K562 (cell line): ENCODE results near the gene C6orf89. TPM values are rescaled to one million over a fixed set of nuclear protein-coding genes. Genes with fewer than 3 reads are reported as not detected.

Experiments
- EP400 ChIP-seq: fragments of 450-650 bp; IDR thresholded peaks from 2 replicates; pipeline ENCODE4 v1.6.1; 2017; ENCODE audit warnings: antibody characterized with exemption, mild to moderate bottlenecking, moderate library complexity
- GABPB2 ChIP-seq: fragments of 250-450 bp; sonication (Bioruptor Pico); conservative IDR thresholded peaks from 2 replicates; pipeline ENCODE4 v1.5.1; 2021; ENCODE audit warnings: mild to moderate bottlenecking
- HEY1 ChIP-seq: fragments of 250-450 bp; sonication (Bioruptor Pico); IDR thresholded peaks from 2 replicates; pipeline ENCODE4 v1.5.0; 2020; ENCODE audit warnings: mild to moderate bottlenecking, moderate library complexity, borderline replicate concordance
- IFI16 ChIP-seq: fragments of 250-450 bp; sonication (Bioruptor Pico); IDR thresholded peaks from 2 replicates; pipeline ENCODE4 v2.1.2; 2022; ENCODE audit warnings: mild to moderate bottlenecking, inconsistent platforms
- ILK ChIP-seq: fragments of 450-650 bp; IDR thresholded peaks from 2 replicates; pipeline ENCODE4 v1.6.1; 2016; ENCODE audit warnings: missing genetic modification characterization, low read depth, mild to moderate bottlenecking, missing compliant biosample characterization, moderate library complexity, borderline replicate concordance
- MGA ChIP-seq: fragments of 450-650 bp; IDR thresholded peaks from 2 replicates; pipeline ENCODE4 v1.6.1; 2016; ENCODE audit warnings: mild to moderate bottlenecking, moderate library complexity
- MTA2 ChIP-seq: fragments of 450-650 bp; IDR thresholded peaks from 2 replicates; pipeline ENCODE4 v1.6.1; 2016; ENCODE audit warnings: low read depth
- POLR3G ChIP-seq: IDR thresholded peaks from 2 replicates; pipeline ENCODE4 v1.6.1; 2011; ENCODE audit not compliant: insufficient read length, insufficient replicate concordance; ENCODE audit errors: extremely low read depth
- SMAD4 ChIP-seq: fragments of 250-450 bp; sonication (Bioruptor Pico); conservative IDR thresholded peaks from 2 replicates; pipeline ENCODE4 v1.8.0; 2021; ENCODE audit warnings: inconsistent platforms, mild to moderate bottlenecking, moderate library complexity
- THRAP3 ChIP-seq: fragments of 450-650 bp; IDR thresholded peaks from 2 replicates; pipeline ENCODE4 v1.6.1; 2016; ENCODE audit warnings: mild to moderate bottlenecking, inconsistent platforms, borderline replicate concordance
- ZBED1 ChIP-seq: IDR thresholded peaks from 2 replicates; pipeline ENCODE4 v1.6.1; 2014
- ZNF707 ChIP-seq: fragments of 250-450 bp; sonication (Bioruptor Pico); conservative IDR thresholded peaks from 2 replicates; pipeline ENCODE4 v1.8.0; 2022; ENCODE audit warnings: inconsistent platforms, mild to moderate bottlenecking, moderate library complexity
- polyA plus RNA-seq, 8 experiments: library from polyadenylated mRNA; depleted of rRNA in 4 of 8; stranded (reverse) in 5 of 8; unstranded in 3 of 8; fragments of >200 nt; fragmentation: Nextera tagmentation in 2 of 8; fragmentation: Illumina TruSeq in 1 of 8; extraction: Ambion mirVana in 2 of 8; extraction: Trizol in 1 of 8; gene quantifications; 2 replicates each; pipeline versions ENCODE4 v1.2.1 to v1.2.3, GENCODE V29; 2011 to 2014; ENCODE audit warnings: inconsistent platforms in 1 of 8, missing spikeins in 1 of 8
- total RNA-seq, 7 experiments: library from RNA; depleted of rRNA in 6 of 7; stranded (reverse); fragments of >200 nt in 6 of 7; fragmentation: Illumina TruSeq in 2 of 7; extraction: Trizol in 2 of 7; gene quantifications; 2 replicates each; pipeline versions ENCODE4 v1.2.1 to v1.2.3, GENCODE V29; 2011 to 2021; ENCODE audit warnings: low replicate concordance in 1 of 7
- TF ChIP-seq, protein P1 (sequence below): IDR thresholded peaks from 2 replicates; pipeline ENCODE4 v1.6.1; 2012; ENCODE audit warnings: low read depth, low read length, improper control_type of control experiment, borderline replicate concordance
- TF ChIP-seq, protein P2 (sequence below): fragments of 450-650 bp; conservative IDR thresholded peaks from 2 replicates; pipeline ENCODE4 v1.6.1; 2016; ENCODE audit warnings: missing genetic modification characterization, low read depth, mild to moderate bottlenecking, missing compliant biosample characterization, moderate library complexity

C6orf89 gene
- total and polyA plus RNA-seq, 9 of the 15 experiments (the other 6 are each of a cell fraction or from before 2014, with no cell fraction given), result 35.2 to 111 (median 58.5) TPM

DNA sequence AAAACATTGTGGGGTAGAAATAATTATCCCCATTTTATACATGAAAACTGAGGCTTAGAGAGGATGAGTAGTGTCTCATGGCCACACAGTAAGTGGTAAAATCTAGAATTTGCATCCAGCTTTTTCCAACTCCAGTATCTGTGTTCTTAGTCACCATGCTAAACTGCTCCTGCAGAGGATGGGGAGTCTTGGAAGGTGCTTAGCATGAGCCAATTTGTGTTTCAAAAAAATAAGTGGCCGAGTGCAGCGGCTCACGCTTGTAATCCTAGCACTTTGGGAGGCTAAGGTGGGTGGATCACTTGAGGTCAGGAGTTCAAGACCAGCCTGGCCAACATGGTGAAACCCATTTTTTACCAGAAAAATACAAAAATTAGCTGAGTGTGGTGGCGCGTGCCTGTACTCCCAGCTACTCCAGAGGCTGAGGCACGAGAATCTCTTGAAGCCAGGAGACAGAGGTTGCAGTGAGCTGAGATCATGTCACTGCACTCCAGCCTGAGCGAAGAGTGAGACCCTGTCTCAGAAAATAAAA lies 2.4 kb downstream of the C6orf89 start (continued):
- TF ChIP-seq, protein P1, sequence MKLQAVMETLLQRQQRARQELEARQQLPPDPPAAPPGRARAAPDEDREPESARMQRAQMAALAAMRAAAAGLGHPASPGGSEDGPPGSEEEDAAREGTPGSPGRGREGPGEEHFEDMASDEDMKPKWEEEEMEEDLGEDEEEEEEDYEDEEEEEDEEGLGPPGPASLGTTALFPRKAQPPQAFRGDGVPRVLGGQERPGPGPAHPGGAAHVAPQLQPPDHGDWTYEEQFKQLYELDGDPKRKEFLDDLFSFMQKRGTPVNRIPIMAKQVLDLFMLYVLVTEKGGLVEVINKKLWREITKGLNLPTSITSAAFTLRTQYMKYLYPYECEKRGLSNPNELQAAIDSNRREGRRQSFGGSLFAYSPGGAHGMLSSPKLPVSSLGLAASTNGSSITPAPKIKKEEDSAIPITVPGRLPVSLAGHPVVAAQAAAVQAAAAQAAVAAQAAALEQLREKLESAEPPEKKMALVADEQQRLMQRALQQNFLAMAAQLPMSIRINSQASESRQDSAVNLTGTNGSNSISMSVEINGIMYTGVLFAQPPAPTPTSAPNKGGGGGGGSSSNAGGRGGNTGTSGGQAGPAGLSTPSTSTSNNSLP, result no peak
- TF ChIP-seq HEY1 (CRISPR knock-in tag) (no peak), ZNF707 (no peak), THRAP3 (no peak), MTA2 (no peak), GABPB2 (CRISPR knock-in tag) (no peak), ZBED1 (no peak), IFI16 (CRISPR knock-in tag) (no peak), ILK (no peak), SMAD4 (CRISPR knock-in tag) (0 out of 2 replicates have a peak, but pooled peaks have one; percentile 55), MGA (peak; percentile 62), POLR3G (no peak), EP400 (no peak)
- TF ChIP-seq, protein P2, sequence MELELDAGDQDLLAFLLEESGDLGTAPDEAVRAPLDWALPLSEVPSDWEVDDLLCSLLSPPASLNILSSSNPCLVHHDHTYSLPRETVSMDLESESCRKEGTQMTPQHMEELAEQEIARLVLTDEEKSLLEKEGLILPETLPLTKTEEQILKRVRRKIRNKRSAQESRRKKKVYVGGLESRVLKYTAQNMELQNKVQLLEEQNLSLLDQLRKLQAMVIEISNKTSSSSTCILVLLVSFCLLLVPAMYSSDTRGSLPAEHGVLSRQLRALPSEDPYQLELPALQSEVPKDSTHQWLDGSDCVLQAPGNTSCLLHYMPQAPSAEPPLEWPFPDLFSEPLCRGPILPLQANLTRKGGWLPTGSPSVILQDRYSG (tag), result peak; percentile 65; the same call in 1 of the 2 replicates
